CD4-positive, alpha-beta memory T cell (primary cell): ENCODE results near the gene EFCAB7. TPM values are rescaled to one million over a fixed set of nuclear protein-coding genes. Genes with fewer than 3 reads are reported as not detected.
A peak's percentile ranks its signal among the peaks of the same experiment; 100 is the strongest.

Source experiments
- CTCF ChIA-PET: fragments of 350-600 bp; sonication (Branson Sonifier 250); formaldehyde crosslinking; loops from one replicate; lab custom pipeline; 2021; ENCODE audit warnings: inconsistent platforms; ENCODE audit not compliant: partially characterized antibody; lab: Charles Lee
- POLR2A ChIA-PET: fragments of 350-600 bp; sonication (Branson Sonifier 250); formaldehyde crosslinking; loops from one replicate; lab custom pipeline; 2021; ENCODE audit not compliant: partially characterized antibody; lab: Charles Lee
- DNase-seq, 5 donors: peaks; one replicate each; pipeline versions ENCODE4 v3.0.0 to v3.0.0-alpha.2; 2020 to 2022; ENCODE audit warnings: mixed read lengths in 1 of 5
- H3K27ac ChIP-seq: one replicate; pipeline ENCODE4 v1.7.0; 2013; ENCODE audit warnings: low read depth, low read length
- H3K27me3 ChIP-seq: 2 replicates; pipeline ENCODE4 v1.7.0; 2013; ENCODE audit warnings: mild to moderate bottlenecking, low read length, moderate library complexity; ENCODE audit not compliant: insufficient read depth
- H3K36me3 ChIP-seq: 2 replicates; pipeline ENCODE4 v1.7.0; 2013; ENCODE audit warnings: mild to moderate bottlenecking, low read length, moderate library complexity; ENCODE audit not compliant: insufficient read depth
- H3K4me1 ChIP-seq: 2 replicates; pipeline ENCODE4 v1.7.0; 2013; ENCODE audit warnings: mild to moderate bottlenecking, low read length, moderate library complexity; ENCODE audit not compliant: insufficient read depth
- H3K4me3 ChIP-seq, 2 donors: one replicate each; pipeline ENCODE4 v1.7.0; 2013; ENCODE audit warnings: low read length in 2 of 2, mild to moderate bottlenecking in 1 of 2
- H3K9me3 ChIP-seq, 2 donors: one replicate each; pipeline ENCODE4 v1.7.0; 2013; ENCODE audit warnings: low read length in 2 of 2, control low read depth in 1 of 2; ENCODE audit not compliant: control insufficient read depth in 1 of 2
- H3K27ac Mint-ChIP-seq, 7 donors: one replicate each; pipeline ENCODE4 v1.8.0; 2020 to 2021; ENCODE audit warnings: mixed read lengths in 7 of 7, mild to moderate bottlenecking in 6 of 7, inconsistent platforms in 3 of 7, moderate library complexity in 3 of 7
- H3K27me3 Mint-ChIP-seq, 2 donors: one replicate each; pipeline ENCODE4 v1.8.0; 2020 to 2021; ENCODE audit warnings: mixed read lengths in 2 of 2
- H3K36me3 Mint-ChIP-seq, 2 donors: one replicate each; pipeline ENCODE4 v1.8.0; 2020 to 2021; ENCODE audit warnings: mixed read lengths in 2 of 2, inconsistent platforms in 1 of 2, mild to moderate bottlenecking in 1 of 2
- H3K4me1 Mint-ChIP-seq, 4 donors: one replicate each; pipeline ENCODE4 v1.8.0; 2020 to 2021; ENCODE audit warnings: mixed read lengths in 4 of 4, mild to moderate bottlenecking in 1 of 4
- H3K4me3 Mint-ChIP-seq, 8 donors: one replicate each; pipeline ENCODE4 v1.8.0; 2020 to 2021; ENCODE audit warnings: mixed read lengths in 8 of 8, mild to moderate bottlenecking in 7 of 8, moderate library complexity in 6 of 8, inconsistent platforms in 3 of 8
- H3K9me3 Mint-ChIP-seq, 8 donors: one replicate each; pipeline ENCODE4 v1.8.0; 2020 to 2021; ENCODE audit warnings: mixed read lengths in 8 of 8, mild to moderate bottlenecking in 5 of 8, inconsistent platforms in 3 of 8, moderate library complexity in 1 of 8
- intact Hi-C: fragments of 100-400 bp; cut with micrococcal nuclease; formaldehyde crosslinking; loops from one replicate; pipeline ENCODE4 v1.15.1; 2023
- polyA plus RNA-seq, 2 donors: library from polyadenylated mRNA; unstranded; fragments of 300-500 nt; fragmentation: Illumina TruSeq; gene quantifications; one replicate each; pipeline ENCODE4 v1.2.3, GENCODE V29; 2021
- total RNA-seq, 2 experiments: library from RNA; stranded (reverse); gene quantifications; one replicate each; pipeline ENCODE4 v1.2.3, GENCODE V29; 2021

The EFCAB7 gene
- total and polyA plus RNA-seq, 4 experiments from 2014 or later = 4.3 to 15.1 (median 8.0) TPM

GRCh38 chr1:63498106-63498505 lies 25.2 kb upstream of the EFCAB7 start:
- H3K27ac ChIP-seq = no peak overlapping the region
- H3K36me3 ChIP-seq = no peaks in the 10 kb centered on the region
- Mint-ChIP-seq H3K36me3 (peaks cover 20 to 30% of the 10 kb centered on the region in 2 donors), H3K27me3 (no peaks in the 10 kb centered on the region), H3K27ac (no peak overlapping the region), H3K4me1 (peaks cover 0 to 3% (median 1%) of the 10 kb centered on the region in 4 donors), H3K4me3 (no peak overlapping the region), H3K9me3 (peaks cover 0 to 5% (median 0%) of the 10 kb centered on the region in 8 donors)
- ChIA-PET CTCF (no interaction called here), POLR2A (no interaction called here)
- H3K27me3 ChIP-seq = no peaks in the 10 kb centered on the region
- DNase-seq = no peak
- intact Hi-C loops = no loop called here
- no peak overlapping the region for H3K4me3 ChIP-seq
- no peaks in the 10 kb centered on the region for H3K9me3 ChIP-seq
- H3K4me1 ChIP-seq = no peaks in the 10 kb centered on the region

GRCh38 chr1:63501256-63501655 lies 22.1 kb upstream of the EFCAB7 start:
- peaks cover 21 to 38% of the 10 kb centered on the region in 2 donors for H3K36me3 Mint-ChIP-seq
- intact Hi-C loops = no loop called here
- no peak overlapping the region for H3K27ac Mint-ChIP-seq
- Histone ChIP-seq H3K4me3 (no peak overlapping the region), H3K4me1 (no peaks in the 10 kb centered on the region), H3K27ac (no peak overlapping the region), H3K9me3 (no peaks in the 10 kb centered on the region), H3K27me3 (no peaks in the 10 kb centered on the region), H3K36me3 (no peaks in the 10 kb centered on the region)
- peaks cover 0 to 7% (median 0%) of the 10 kb centered on the region in 8 donors for H3K9me3 Mint-ChIP-seq
- ChIA-PET POLR2A (no interaction called here), CTCF (no interaction called here)
- no peak for DNase-seq
- peaks cover 0 to 3% (median 1%) of the 10 kb centered on the region in 4 donors for H3K4me1 Mint-ChIP-seq
- no peak overlapping the region for H3K4me3 Mint-ChIP-seq
- no peaks in the 10 kb centered on the region for H3K27me3 Mint-ChIP-seq

GRCh38 chr1:63506782-63507181 lies 16.5 kb upstream of the EFCAB7 start:
- peak overlapping the region in 1 of 7 donors; percentile 22 for H3K27ac Mint-ChIP-seq
- H3K36me3 ChIP-seq = no peaks in the 10 kb centered on the region
- no peak overlapping the region for H3K27ac ChIP-seq
- peaks cover 0 to 7% (median 0%) of the 10 kb centered on the region in 8 donors for H3K9me3 Mint-ChIP-seq
- no peaks in the 10 kb centered on the region for H3K4me1 ChIP-seq
- no peak for DNase-seq
- CTCF ChIA-PET = no interaction called here
- H3K36me3 Mint-ChIP-seq = peaks cover 6 to 26% of the 10 kb centered on the region in 2 donors
- H3K4me3 ChIP-seq = no peak overlapping the region
- H3K4me3 Mint-ChIP-seq = no peak overlapping the region
- no peaks in the 10 kb centered on the region for H3K9me3 ChIP-seq
- no peaks in the 10 kb centered on the region for H3K27me3 ChIP-seq
- H3K27me3 Mint-ChIP-seq = no peaks in the 10 kb centered on the region
- H3K4me1 Mint-ChIP-seq = no peaks in the 10 kb centered on the region
- POLR2A ChIA-PET = no interaction called here
- intact Hi-C loops = no loop called here

GRCh38 chr1:63509718-63510117 lies 13.6 kb upstream of the EFCAB7 start:
- Mint-ChIP-seq H3K4me1 (no peaks in the 10 kb centered on the region), H3K27me3 (no peaks in the 10 kb centered on the region), H3K4me3 (no peak overlapping the region), H3K27ac (no peak overlapping the region), H3K36me3 (peaks cover 6 to 24% of the 10 kb centered on the region in 2 donors), H3K9me3 (no peaks in the 10 kb centered on the region)
- no peak for DNase-seq
- ChIA-PET CTCF (no interaction called here), POLR2A (no interaction called here)
- intact Hi-C loops = no loop called here
- no peak overlapping the region for H3K27ac ChIP-seq
- H3K27me3 ChIP-seq = no peaks in the 10 kb centered on the region
- no peaks in the 10 kb centered on the region for H3K4me1 ChIP-seq
- H3K9me3 ChIP-seq = no peaks in the 10 kb centered on the region
- H3K36me3 ChIP-seq = no peaks in the 10 kb centered on the region
- no peak overlapping the region for H3K4me3 ChIP-seq

GRCh38 chr1:63512584-63512983 lies 10.7 kb upstream of the EFCAB7 start:
- no peak overlapping the region for H3K4me3 ChIP-seq
- H3K36me3 Mint-ChIP-seq = peaks cover 1 to 7% of the 10 kb centered on the region in 2 donors
- ChIA-PET POLR2A (no interaction called here), CTCF (no interaction called here)
- no peaks in the 10 kb centered on the region for H3K27me3 Mint-ChIP-seq
- H3K27ac Mint-ChIP-seq = no peak overlapping the region
- H3K27me3 ChIP-seq = no peaks in the 10 kb centered on the region
- intact Hi-C loops = no loop called here
- H3K36me3 ChIP-seq = no peaks in the 10 kb centered on the region
- H3K4me1 ChIP-seq = no peaks in the 10 kb centered on the region
- H3K4me1 Mint-ChIP-seq = no peaks in the 10 kb centered on the region
- no peak overlapping the region for H3K27ac ChIP-seq
- DNase-seq = no peak
- no peaks in the 10 kb centered on the region for H3K9me3 Mint-ChIP-seq
- no peaks in the 10 kb centered on the region for H3K9me3 ChIP-seq
- no peak overlapping the region for H3K4me3 Mint-ChIP-seq

GRCh38 chr1:63516629-63517028 lies 6.7 kb upstream of the EFCAB7 start:
- H3K9me3 Mint-ChIP-seq = no peaks in the 10 kb centered on the region
- Histone ChIP-seq H3K4me1 (peaks cover 2% of the 10 kb centered on the region), H3K9me3 (no peaks in the 10 kb centered on the region), H3K27me3 (no peaks in the 10 kb centered on the region), H3K4me3 (no peak overlapping the region), H3K27ac (no peak overlapping the region), H3K36me3 (no peaks in the 10 kb centered on the region)
- ChIA-PET POLR2A (no interaction called here), CTCF (no interaction called here)
- DNase-seq = no peak
- no peaks in the 10 kb centered on the region for H3K27me3 Mint-ChIP-seq
- no peak overlapping the region for H3K27ac Mint-ChIP-seq
- H3K4me3 Mint-ChIP-seq = no peak overlapping the region
- H3K36me3 Mint-ChIP-seq = peaks cover 0 to 3% of the 10 kb centered on the region in 2 donors
- intact Hi-C loops = no loop called here
- peaks cover 0 to 15% (median 2%) of the 10 kb centered on the region in 4 donors for H3K4me1 Mint-ChIP-seq

GRCh38 chr1:63523738-63524137 lies 413 bp downstream of the EFCAB7 start:
- no peaks in the 10 kb centered on the region for H3K9me3 Mint-ChIP-seq
- H3K36me3 Mint-ChIP-seq = peaks cover 0 to 22% of the 10 kb centered on the region in 2 donors
- Histone ChIP-seq H3K27me3 (no peaks in the 10 kb centered on the region), H3K9me3 (no peaks in the 10 kb centered on the region), H3K4me1 (peaks cover 25% of the 10 kb centered on the region), H3K27ac (peak overlapping the region; percentile 79), H3K4me3 (peak overlapping the region; percentile 92 to 94), H3K36me3 (no peaks in the 10 kb centered on the region)
- peak overlapping the region; percentile 89 to 98 (median 93) for H3K4me3 Mint-ChIP-seq
- ChIA-PET CTCF (no interaction called here), POLR2A (interaction anchor here (0.8 to 1.5 kb wide), 5 partner anchors 14 to 1088 kb away, joined by 3 to 4 read pairs (median 3); partner anchors contain the start of gene PGM1)
- peak overlapping the region; percentile 93 to 99 (median 97) for H3K27ac Mint-ChIP-seq
- H3K4me1 Mint-ChIP-seq = peaks cover 7 to 50% (median 22%) of the 10 kb centered on the region in 4 donors
- intact Hi-C loops = loop anchor here (1.0 to 10.0 kb wide), 8 partner anchors 70 to 1897 kb away; partner anchors contain the start of genes ALG6, LEPR, LEPROT and PGM1
- H3K27me3 Mint-ChIP-seq = no peaks in the 10 kb centered on the region
- DNase-seq = no peak
